ENCODE data around the gene RASSF6.
"Not testable (repeated sequence)": the region's sequence is repeated elsewhere in the genome, so short reads cannot be mapped to it uniquely, and the experiment has no call there.

DNA sequence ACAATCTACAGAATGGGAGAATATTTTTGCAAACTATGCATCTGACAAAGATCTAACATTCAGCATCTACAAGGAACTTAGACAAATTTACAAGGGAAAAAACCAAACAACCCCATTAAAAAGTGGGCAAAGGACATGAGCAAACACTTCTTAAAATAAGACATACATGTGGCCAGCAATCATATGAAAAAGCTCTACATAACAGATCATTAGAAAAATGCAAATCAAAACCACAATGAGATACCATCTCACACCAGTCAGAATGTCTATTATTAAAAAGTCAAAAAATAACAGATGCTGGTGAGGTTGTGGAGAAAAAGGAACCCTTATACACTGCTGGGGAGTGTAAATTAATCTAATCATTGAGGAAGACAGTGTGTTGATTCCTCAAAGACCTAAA lies 23.1 kb downstream of the RASSF6 start:
- TF ChIP-seq, protein P1, sequence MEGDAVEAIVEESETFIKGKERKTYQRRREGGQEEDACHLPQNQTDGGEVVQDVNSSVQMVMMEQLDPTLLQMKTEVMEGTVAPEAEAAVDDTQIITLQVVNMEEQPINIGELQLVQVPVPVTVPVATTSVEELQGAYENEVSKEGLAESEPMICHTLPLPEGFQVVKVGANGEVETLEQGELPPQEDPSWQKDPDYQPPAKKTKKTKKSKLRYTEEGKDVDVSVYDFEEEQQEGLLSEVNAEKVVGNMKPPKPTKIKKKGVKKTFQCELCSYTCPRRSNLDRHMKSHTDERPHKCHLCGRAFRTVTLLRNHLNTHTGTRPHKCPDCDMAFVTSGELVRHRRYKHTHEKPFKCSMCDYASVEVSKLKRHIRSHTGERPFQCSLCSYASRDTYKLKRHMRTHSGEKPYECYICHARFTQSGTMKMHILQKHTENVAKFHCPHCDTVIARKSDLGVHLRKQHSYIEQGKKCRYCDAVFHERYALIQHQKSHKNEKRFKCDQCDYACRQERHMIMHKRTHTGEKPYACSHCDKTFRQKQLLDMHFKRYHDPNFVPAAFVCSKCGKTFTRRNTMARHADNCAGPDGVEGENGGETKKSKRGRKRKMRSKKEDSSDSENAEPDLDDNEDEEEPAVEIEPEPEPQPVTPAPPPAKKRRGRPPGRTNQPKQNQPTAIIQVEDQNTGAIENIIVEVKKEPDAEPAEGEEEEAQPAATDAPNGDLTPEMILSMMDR (IDR thresholded peaks at IDR 0.05), result not testable (repeated sequence)
- not testable (repeated sequence) for TF ChIP-seq POLR2A (IDR thresholded peaks at IDR 0.05)
